IMR-90 (cell line): ENCODE data around the gene IKZF4. TPM values are rescaled to one million over a fixed set of nuclear protein-coding genes. Genes with fewer than 3 reads are reported as not detected.

Experiments used
- ATAC-seq: fragments of 200-7000 bp; cut with Tn5 transposase; 2 replicates; pipeline ENCODE4 v1.9.1; 2020; ENCODE audit warnings: low read depth, mild to moderate bottlenecking, moderate library complexity
- BruUV-seq: library from RNA; stranded (reverse); fragments of 400-500 nt; replicated peaks from 2 replicates; lab custom pipeline; 2021; lab: Mats Ljungman, UMichigan
- CTCF ChIA-PET: fragments of 300-600 bp; formaldehyde crosslinking; extraction: SDS; loops from one replicate; lab custom pipeline; 2021; ENCODE audit warnings: antibody characterized with exemption; lab: Yijun Ruan, JAX
- POLR2A ChIA-PET: fragments of 300-600 bp; sonication (Branson Sonifier 250); formaldehyde crosslinking; loops from one replicate; lab custom pipeline; 2022; ENCODE audit warnings: antibody characterized with exemption; ENCODE audit not compliant: unreplicated experiment; lab: Charles Lee
- DNase-seq: peaks from one replicate; pipeline ENCODE4 v3.0.0; 2013
- H2AFZ ChIP-seq: replicated peaks from 2 replicates; pipeline ENCODE3; 2013; ENCODE audit warnings: low read length, mild to moderate bottlenecking; ENCODE audit not compliant: poor library complexity
- H2AK5ac ChIP-seq: 2 replicates; pipeline ENCODE4 v1.6.1; 2013; ENCODE audit warnings: low read depth, low read length, inconsistent platforms
- H2AK9ac ChIP-seq: replicated peaks from 2 replicates; pipeline ENCODE3; 2013; ENCODE audit warnings: mild to moderate bottlenecking, low read depth, low read length, moderate library complexity; ENCODE audit not compliant: poor library complexity
- H2BK120ac ChIP-seq: 2 replicates; pipeline ENCODE4 v1.6.1; 2013; ENCODE audit warnings: low read depth, low read length, inconsistent platforms
- H2BK15ac ChIP-seq: 3 replicates; pipeline ENCODE4 v1.6.1; 2013; ENCODE audit warnings: low read depth, low read length, inconsistent platforms
- H2BK20ac ChIP-seq: 2 replicates; pipeline ENCODE4 v1.6.1; 2013; ENCODE audit warnings: low read depth, mild to moderate bottlenecking, inconsistent platforms, low read length, moderate library complexity
- H2BK5ac ChIP-seq: 2 replicates; pipeline ENCODE4 v1.6.1; 2013; ENCODE audit warnings: mild to moderate bottlenecking, low read depth, low read length, inconsistent platforms; ENCODE audit not compliant: poor library complexity, severe bottlenecking
- H3K14ac ChIP-seq: replicated peaks from 2 replicates; pipeline ENCODE4 v1.6.1; 2013; ENCODE audit warnings: low read depth, low read length, inconsistent platforms
- H3K18ac ChIP-seq: 2 replicates; pipeline ENCODE4 v1.6.1; 2013; ENCODE audit warnings: low read depth, low read length, control low read depth
- H3K23ac ChIP-seq: 2 replicates; pipeline ENCODE4 v1.6.1; 2013; ENCODE audit warnings: low read depth, low read length, inconsistent platforms
- H3K27ac ChIP-seq: 2 replicates; pipeline ENCODE4 v1.5.1; 2013; ENCODE audit warnings: mild to moderate bottlenecking, control low read depth, low read length; ENCODE audit not compliant: insufficient read depth
- H3K27me3 ChIP-seq: 2 replicates; pipeline ENCODE4 v1.6.1; 2013; ENCODE audit warnings: low read length; ENCODE audit not compliant: control insufficient read depth, insufficient read depth
- H3K36me3 ChIP-seq: 2 replicates; pipeline ENCODE4 v1.6.1; 2013; ENCODE audit warnings: low read length, mixed read lengths; ENCODE audit not compliant: control insufficient read depth, insufficient read depth
- H3K4ac ChIP-seq: 2 replicates; pipeline ENCODE4 v1.6.1; 2013; ENCODE audit warnings: low read depth, low read length, inconsistent platforms
- H3K4me1 ChIP-seq: 2 replicates; pipeline ENCODE4 v1.6.1; 2013; ENCODE audit warnings: low read length, mixed read lengths; ENCODE audit not compliant: control insufficient read depth, insufficient read depth
- H3K4me2 ChIP-seq: 2 replicates; pipeline ENCODE4 v1.6.1; 2013; ENCODE audit warnings: low read depth, mild to moderate bottlenecking, control low read depth, low read length, moderate library complexity
- H3K4me3 ChIP-seq: 2 replicates; pipeline ENCODE4 v1.5.1; 2013; ENCODE audit warnings: low read depth, mild to moderate bottlenecking, control low read depth, low read length, moderate library complexity; ENCODE audit not compliant: insufficient read depth
- H3K56ac ChIP-seq: 2 replicates; pipeline ENCODE4 v1.6.1; 2013; ENCODE audit warnings: low read length, inconsistent platforms; ENCODE audit not compliant: insufficient read depth; ENCODE audit errors: extremely low read depth
- H3K79me1 ChIP-seq, 2 experiments: 2 replicates each; pipeline ENCODE4 v1.6.1; 2013; ENCODE audit warnings: low read length in 2 of 2, inconsistent platforms in 1 of 2, low read depth in 1 of 2
- H3K9ac ChIP-seq: 2 replicates; pipeline ENCODE4 v1.6.1; 2013; ENCODE audit warnings: low read depth, low read length, control low read depth
- H3K9me1 ChIP-seq: 2 replicates; pipeline ENCODE4 v1.6.1; 2013; ENCODE audit warnings: low read length, inconsistent platforms; ENCODE audit not compliant: insufficient read depth
- H3K9me3 ChIP-seq: 2 replicates; pipeline ENCODE4 v1.6.1; 2013; ENCODE audit warnings: low read length; ENCODE audit not compliant: control insufficient read depth, insufficient read depth
- H4K20me1 ChIP-seq: 2 replicates; pipeline ENCODE4 v1.6.1; 2013; ENCODE audit warnings: low read length, inconsistent platforms; ENCODE audit not compliant: insufficient read depth
- H4K5ac ChIP-seq: 2 replicates; pipeline ENCODE4 v1.6.1; 2013; ENCODE audit warnings: mild to moderate bottlenecking, low read depth, low read length, control low read depth
- H4K8ac ChIP-seq, 2 experiments: 2 replicates each; pipeline ENCODE4 v1.6.1; 2013; ENCODE audit warnings: low read depth in 2 of 2, low read length in 2 of 2, control low read depth in 1 of 2, inconsistent platforms in 1 of 2
- H4K91ac ChIP-seq: 2 replicates; pipeline ENCODE4 v1.6.1; 2013; ENCODE audit warnings: low read depth, low read length, inconsistent platforms; ENCODE audit not compliant: insufficient read depth
- BHLHE40 ChIP-seq: fragments of 150-350 bp; IDR thresholded peaks from 2 replicates; pipeline ENCODE4 v1.6.1; 2016; ENCODE audit warnings: mild to moderate bottlenecking, low read depth, low read length
- CEBPB ChIP-seq: IDR thresholded peaks from 2 replicates; pipeline ENCODE4 v1.6.1; 2012; ENCODE audit warnings: low read depth, low read length, improper control_type of control experiment
- CHD1 ChIP-seq: IDR thresholded peaks from 2 replicates; pipeline ENCODE4 v1.6.1; 2012; ENCODE audit warnings: low read depth, low read length, improper control_type of control experiment
- FOS ChIP-seq: fragments of 150-350 bp; IDR thresholded peaks from 2 replicates; pipeline ENCODE4 v1.6.1; 2016; ENCODE audit warnings: low read depth, low read length
- MAFK ChIP-seq: IDR thresholded peaks from 2 replicates; pipeline ENCODE4 v1.6.1; 2012; ENCODE audit warnings: low read depth, low read length, improper control_type of control experiment
- MAZ ChIP-seq: IDR thresholded peaks from 2 replicates; pipeline ENCODE4 v1.6.1; 2012; ENCODE audit warnings: low read depth, mild to moderate bottlenecking, low read length, improper control_type of control experiment, moderate library complexity, borderline replicate concordance
- MXI1 ChIP-seq: IDR thresholded peaks from 2 replicates; pipeline ENCODE4 v1.6.1; 2012; ENCODE audit warnings: low read depth, mild to moderate bottlenecking, low read length, moderate library complexity, borderline replicate concordance
- NFE2L2 ChIP-seq: fragments of 150-350 bp; IDR thresholded peaks from 2 replicates; pipeline ENCODE4 v1.6.1; 2016; ENCODE audit warnings: low read depth, mild to moderate bottlenecking, low read length
- POLR2A ChIP-seq: IDR thresholded peaks from 2 replicates; pipeline ENCODE4 v1.6.1; 2012; ENCODE audit warnings: mild to moderate bottlenecking, low read depth, low read length
- RAD21 ChIP-seq: IDR thresholded peaks from 2 replicates; pipeline ENCODE4 v1.6.1; 2012; ENCODE audit warnings: low read length, improper control_type of control experiment
- RCOR1 ChIP-seq: IDR thresholded peaks from 2 replicates; pipeline ENCODE4 v1.6.1; 2012; ENCODE audit warnings: mild to moderate bottlenecking, low read length, improper control_type of control experiment; ENCODE audit not compliant: insufficient replicate concordance
- RFX5 ChIP-seq: IDR thresholded peaks from 2 replicates; pipeline ENCODE4 v1.8.0; 2012; ENCODE audit warnings: low read depth, mild to moderate bottlenecking, low read length, moderate library complexity
- SMC3 ChIP-seq: fragments of 150-350 bp; IDR thresholded peaks from 2 replicates; pipeline ENCODE4 v1.6.1; 2016; ENCODE audit warnings: low read depth, mild to moderate bottlenecking, antibody characterized with exemption, low read length, moderate library complexity
- WGBS, 2 experiments: methylation state at CpG; one replicate each; pipeline versions ENCODE4 v1.1.5 to v1.1.7; 2013; ENCODE audit warnings: missing lambda C conversion rate in 2 of 2; ENCODE audit not compliant: insufficient read length in 1 of 2; ENCODE audit errors: extremely low coverage in 2 of 2; 5-methylcytosine and 5-hydroxymethylcytosine counted together
- dilution Hi-C: fragments of 300-500 bp; cut with HindIII; formaldehyde crosslinking; loops from one replicate; pipeline ENCODE4 v1.14.3; 2018; ENCODE audit warnings: low sequenced_read_pairs; ENCODE audit not compliant: unreplicated experiment
- in situ Hi-C: fragments of 300-500 bp; cut with MboI; formaldehyde crosslinking; loops from 3 replicates; pipeline ENCODE4 v1.14.3; 2019; ENCODE audit warnings: low sequenced_read_pairs, inconsistent platforms, mixed read lengths
- intact Hi-C: fragments of 100-400 bp; cut with micrococcal nuclease; formaldehyde crosslinking; loops from 2 replicates; pipeline ENCODE4 v1.10.0; 2022
- polyA plus RNA-seq, 3 experiments: library from polyadenylated mRNA; depleted of rRNA; stranded (reverse); fragments of >200 nt; gene quantifications; 2 replicates each; pipeline ENCODE4 v1.2.3, GENCODE V29; 2012; ENCODE audit warnings: low replicate concordance in 1 of 3
- total RNA-seq: library from RNA; depleted of rRNA; stranded (reverse); fragments of >200 nt; gene quantifications from 2 replicates; pipeline ENCODE4 v1.2.3, GENCODE V29; 2012
- TF ChIP-seq, protein P1 (sequence below): fragments of 150-350 bp; IDR thresholded peaks from 2 replicates; pipeline ENCODE4 v1.6.1; 2017; ENCODE audit warnings: mild to moderate bottlenecking, antibody characterized with exemption, low read length, low read depth
- TF ChIP-seq, protein P2 (sequence below): conservative IDR thresholded peaks from 2 replicates; pipeline ENCODE4 v1.5.1; 2012; ENCODE audit warnings: mild to moderate bottlenecking, low read depth, low read length, improper control_type of control experiment
- TF ChIP-seq, protein P3 (sequence below): fragments of 150-350 bp; IDR thresholded peaks from 2 replicates; pipeline ENCODE4 v1.6.1; 2016; ENCODE audit warnings: low read depth, mild to moderate bottlenecking, low read length, moderate library complexity, borderline replicate concordance

IKZF4 gene
- total and polyA plus RNA-seq, 2 of the 4 experiments (the other 2 are of a cell fraction): 1.8 to 7.1 TPM

DNA sequence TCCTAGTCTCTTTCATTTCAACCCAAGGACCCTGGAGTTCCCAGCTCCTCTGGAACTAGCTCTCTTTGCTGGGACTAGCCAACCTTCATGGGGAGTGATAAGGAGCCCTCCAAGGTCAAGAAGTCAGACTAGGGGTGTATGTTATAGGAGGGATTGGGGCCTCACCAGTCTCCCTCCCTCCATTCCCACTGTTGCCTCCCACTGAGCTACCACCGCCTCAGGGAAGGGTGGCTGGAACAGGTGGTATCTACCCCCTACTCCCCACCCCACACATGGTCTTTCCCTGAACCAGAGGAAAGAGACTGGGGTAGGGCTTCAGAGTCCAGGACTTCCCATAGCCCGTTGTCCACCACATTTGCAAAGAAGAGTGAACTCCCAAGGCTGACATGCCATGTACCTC lies 61.5 kb downstream of the IKZF4 start:
- Histone ChIP-seq H3K36me3 (no peaks in the 10 kb centered on the region), H4K20me1 (no peaks in the 10 kb centered on the region; the same call in 1 of the 2 replicates), H2BK20ac (no peak overlapping the region), H3K4me1 (peaks cover 4% of the 10 kb centered on the region; the same call in 1 of the 2 replicates), H3K9ac (no peak overlapping the region), H3K27me3 (peaks cover 38% of the 10 kb centered on the region), H3K9me3 (no peaks in the 10 kb centered on the region), H2AK9ac (no peak overlapping the region), H3K56ac (no peak overlapping the region), H3K79me1 (no peaks in the 10 kb centered on the region), H3K4me2 (no peak overlapping the region), H3K4ac (no peak overlapping the region), H2AK5ac (no peak overlapping the region), H4K8ac (no peak overlapping the region), H2BK15ac (no peak overlapping the region), H3K27ac (no peak overlapping the region), H2BK120ac (no peak overlapping the region), H4K5ac (no peak overlapping the region), H4K91ac (no peak overlapping the region), H3K18ac (no peak overlapping the region), H3K9me1 (0 out of 2 replicates have a peak, but pooled peaks cover 3% of the 10 kb centered on the region), H3K4me3 (no peak overlapping the region), H3K14ac (no peak overlapping the region), H3K23ac (no peak overlapping the region), H2AFZ (no peak overlapping the region), H2BK5ac (no peak overlapping the region)
- intact Hi-C loops (no loop called here), dilution Hi-C loops (no loop called here), in situ Hi-C loops (no loop called here)
- ATAC-seq (no peak), DNase-seq (no peak)
- ChIA-PET CTCF (no interaction called here), POLR2A (no interaction called here)
- BruUV-seq: no TSS peak
- WGBS, 2 experiments: no CpG with 5 or more reads among the region's 2 CpGs
- TF ChIP-seq MAZ (no peak), BHLHE40 (no peak), CEBPB (no peak), POLR2A (no peak), MAFK (no peak), RAD21 (no peak), NFE2L2 (no peak), MXI1 (no peak), RCOR1 (no peak), CHD1 (no peak), SMC3 (no peak), FOS (no peak), RFX5 (no peak)
- TF ChIP-seq, protein P1, sequence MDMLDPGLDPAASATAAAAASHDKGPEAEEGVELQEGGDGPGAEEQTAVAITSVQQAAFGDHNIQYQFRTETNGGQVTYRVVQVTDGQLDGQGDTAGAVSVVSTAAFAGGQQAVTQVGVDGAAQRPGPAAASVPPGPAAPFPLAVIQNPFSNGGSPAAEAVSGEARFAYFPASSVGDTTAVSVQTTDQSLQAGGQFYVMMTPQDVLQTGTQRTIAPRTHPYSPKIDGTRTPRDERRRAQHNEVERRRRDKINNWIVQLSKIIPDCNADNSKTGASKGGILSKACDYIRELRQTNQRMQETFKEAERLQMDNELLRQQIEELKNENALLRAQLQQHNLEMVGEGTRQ: no peak
- TF ChIP-seq, protein P2, sequence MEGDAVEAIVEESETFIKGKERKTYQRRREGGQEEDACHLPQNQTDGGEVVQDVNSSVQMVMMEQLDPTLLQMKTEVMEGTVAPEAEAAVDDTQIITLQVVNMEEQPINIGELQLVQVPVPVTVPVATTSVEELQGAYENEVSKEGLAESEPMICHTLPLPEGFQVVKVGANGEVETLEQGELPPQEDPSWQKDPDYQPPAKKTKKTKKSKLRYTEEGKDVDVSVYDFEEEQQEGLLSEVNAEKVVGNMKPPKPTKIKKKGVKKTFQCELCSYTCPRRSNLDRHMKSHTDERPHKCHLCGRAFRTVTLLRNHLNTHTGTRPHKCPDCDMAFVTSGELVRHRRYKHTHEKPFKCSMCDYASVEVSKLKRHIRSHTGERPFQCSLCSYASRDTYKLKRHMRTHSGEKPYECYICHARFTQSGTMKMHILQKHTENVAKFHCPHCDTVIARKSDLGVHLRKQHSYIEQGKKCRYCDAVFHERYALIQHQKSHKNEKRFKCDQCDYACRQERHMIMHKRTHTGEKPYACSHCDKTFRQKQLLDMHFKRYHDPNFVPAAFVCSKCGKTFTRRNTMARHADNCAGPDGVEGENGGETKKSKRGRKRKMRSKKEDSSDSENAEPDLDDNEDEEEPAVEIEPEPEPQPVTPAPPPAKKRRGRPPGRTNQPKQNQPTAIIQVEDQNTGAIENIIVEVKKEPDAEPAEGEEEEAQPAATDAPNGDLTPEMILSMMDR: no peak
- TF ChIP-seq, protein P3, sequence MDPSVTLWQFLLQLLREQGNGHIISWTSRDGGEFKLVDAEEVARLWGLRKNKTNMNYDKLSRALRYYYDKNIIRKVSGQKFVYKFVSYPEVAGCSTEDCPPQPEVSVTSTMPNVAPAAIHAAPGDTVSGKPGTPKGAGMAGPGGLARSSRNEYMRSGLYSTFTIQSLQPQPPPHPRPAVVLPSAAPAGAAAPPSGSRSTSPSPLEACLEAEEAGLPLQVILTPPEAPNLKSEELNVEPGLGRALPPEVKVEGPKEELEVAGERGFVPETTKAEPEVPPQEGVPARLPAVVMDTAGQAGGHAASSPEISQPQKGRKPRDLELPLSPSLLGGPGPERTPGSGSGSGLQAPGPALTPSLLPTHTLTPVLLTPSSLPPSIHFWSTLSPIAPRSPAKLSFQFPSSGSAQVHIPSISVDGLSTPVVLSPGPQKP: no peak
